GM10266 (cell line): Measurements from ENCODE around the gene RYR3.

Source experiments
- DNase-seq: peaks from one replicate; pipeline ENCODE4 v3.0.0; 2012; ENCODE audit errors: extremely low spot score
- CTCF ChIP-seq: IDR thresholded peaks from 2 replicates; pipeline ENCODE4 v1.5.1; 2012; ENCODE audit warnings: mild to moderate bottlenecking, low read depth; ENCODE audit not compliant: control insufficient read depth, insufficient read depth; ENCODE audit errors: missing control alignments

Gene RYR3

GRCh38 chr15:33840615-33841014, 529.8 kb downstream of the RYR3 start:
- DNase-seq, result no peak
- no peak for TF ChIP-seq CTCF

- no peak for TF ChIP-seq CTCF
Measured at GRCh38 chr15:33844186-33844585, 533.4 kb downstream of the RYR3 start.

GRCh38 chr15:33844597-33844996, 533.8 kb downstream of the RYR3 start:
- TF ChIP-seq CTCF, result no peak
- DNase-seq, result no peak

More at GRCh38 chr15:33844186-33844585, 533.4 kb downstream of the RYR3 start:
- DNase-seq, result no peak

- no peak for DNase-seq
- TF ChIP-seq CTCF, result no peak
Measured at GRCh38 chr15:33846142-33846541, 535.4 kb downstream of the RYR3 start.

GRCh38 chr15:33846862-33847261, 536.1 kb downstream of the RYR3 start:
- no peak for TF ChIP-seq CTCF
- DNase-seq, result no peak

GRCh38 chr15:33848011-33848410, 537.2 kb downstream of the RYR3 start:
- no peak for DNase-seq
- TF ChIP-seq CTCF, result no peak

GRCh38 chr15:33851079-33851478, 540.3 kb downstream of the RYR3 start:
- no peak for DNase-seq
- TF ChIP-seq CTCF, result no peak
